ENCODE results near the gene RNF220.

DNA sequence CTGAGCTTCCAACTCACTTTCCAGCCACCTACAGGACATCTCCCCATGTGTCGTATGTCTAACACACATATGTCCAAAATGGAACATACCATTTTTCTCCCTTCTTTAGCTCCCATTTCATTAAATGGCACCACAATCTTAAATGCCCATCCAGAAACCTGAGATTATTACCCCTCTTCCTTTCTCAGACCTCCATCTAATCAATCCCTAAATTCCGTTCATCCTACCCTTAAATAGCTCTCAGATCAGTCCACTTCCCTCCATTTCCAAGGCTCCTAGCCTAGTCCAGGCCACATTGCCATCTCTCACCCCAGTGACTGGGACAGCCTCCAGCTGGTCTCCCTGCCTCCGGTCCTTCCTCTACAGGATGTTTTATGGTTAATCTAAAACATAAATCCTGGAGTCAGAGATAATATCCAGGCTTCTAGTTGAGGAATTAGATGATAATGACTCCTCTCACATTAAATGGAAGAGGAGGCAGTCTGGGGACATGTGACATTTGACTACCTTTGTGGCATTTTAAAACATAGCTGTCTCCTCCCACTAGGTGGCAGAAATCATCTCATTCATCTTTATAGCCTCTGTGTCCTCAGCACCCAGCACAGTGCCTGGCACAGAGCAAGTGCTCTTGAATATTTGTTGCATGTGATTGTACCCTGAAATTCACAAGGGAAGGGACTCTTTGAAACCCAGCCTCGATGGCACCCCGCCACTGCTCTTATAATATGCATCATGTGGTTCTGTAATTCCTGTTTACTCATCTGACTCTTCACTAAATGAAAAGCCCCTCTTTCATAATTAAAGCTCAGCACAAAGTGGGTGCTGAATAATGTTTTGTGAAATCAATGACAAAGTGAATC, 166.9 kb downstream of the RNF220 start:
- no peak for TF ChIP-seq POLR2AphosphoS5 (IDR thresholded peaks at IDR 0.05; ENCODE audit: low read depth, low read length)
- no peak for TF ChIP-seq POLR2A (IDR thresholded peaks at IDR 0.05; ENCODE audit: low read depth, low read length)

Measured in GM12892 (cell line).